HG02870 (cell line): Measurements from ENCODE around the gene C2CD2L.
"Not testable (repeated sequence)": the region's sequence is repeated elsewhere in the genome, so short reads cannot be mapped to it uniquely, and the experiment has no call there.

Source experiments
- ATAC-seq: cut with Tn5 transposase; IDR thresholded peaks from one replicate; pipeline ENCODE4 v1.9.1; 2021; ENCODE audit warnings: mild to moderate bottlenecking, moderate library complexity; ENCODE audit not compliant: unreplicated experiment

C2CD2L gene

DNA sequence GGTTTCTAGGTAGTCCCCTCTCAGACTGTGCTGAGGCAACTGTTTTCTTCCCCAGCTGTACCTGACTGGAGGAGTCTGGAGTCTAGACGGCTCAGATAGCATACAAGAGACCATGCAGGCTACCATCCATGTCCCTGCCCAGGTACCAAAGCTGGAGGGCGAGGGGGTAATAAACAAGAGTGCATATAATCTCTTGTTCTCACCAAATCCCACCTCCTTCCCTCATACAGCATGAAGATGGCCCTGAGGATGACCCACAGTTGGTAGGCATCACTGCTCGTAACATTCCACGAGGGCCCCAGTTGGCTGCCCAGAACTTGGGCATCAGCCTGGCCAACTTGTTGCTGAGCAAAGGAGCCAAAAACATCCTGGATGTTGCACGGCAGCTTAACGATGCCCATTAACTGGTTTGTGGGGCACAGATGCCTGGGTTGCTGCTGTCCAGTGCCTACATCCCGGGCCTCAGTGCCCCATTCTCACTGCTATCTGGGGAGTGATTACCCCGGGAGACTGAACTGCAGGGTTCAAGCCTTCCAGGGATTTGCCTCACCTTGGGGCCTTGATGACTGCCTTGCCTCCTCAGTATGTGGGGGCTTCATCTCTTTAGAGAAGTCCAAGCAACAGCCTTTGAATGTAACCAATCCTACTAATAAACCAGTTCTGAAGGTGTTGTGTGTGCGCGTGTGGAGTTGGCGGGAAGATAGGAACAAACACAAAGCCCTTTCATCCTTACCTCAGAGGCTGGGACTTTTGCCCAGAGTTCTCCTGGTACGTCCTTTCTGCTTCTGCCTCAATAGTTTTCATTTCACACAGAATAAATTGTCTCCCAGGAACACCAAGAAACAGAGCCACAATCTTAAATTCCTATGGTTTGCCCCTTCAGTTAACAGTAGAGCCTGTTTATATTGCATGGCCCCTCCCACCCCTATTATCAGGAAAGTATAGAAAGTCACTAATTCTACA lies 14.0 kb upstream of the C2CD2L start:
- no peak for ATAC-seq

DNA sequence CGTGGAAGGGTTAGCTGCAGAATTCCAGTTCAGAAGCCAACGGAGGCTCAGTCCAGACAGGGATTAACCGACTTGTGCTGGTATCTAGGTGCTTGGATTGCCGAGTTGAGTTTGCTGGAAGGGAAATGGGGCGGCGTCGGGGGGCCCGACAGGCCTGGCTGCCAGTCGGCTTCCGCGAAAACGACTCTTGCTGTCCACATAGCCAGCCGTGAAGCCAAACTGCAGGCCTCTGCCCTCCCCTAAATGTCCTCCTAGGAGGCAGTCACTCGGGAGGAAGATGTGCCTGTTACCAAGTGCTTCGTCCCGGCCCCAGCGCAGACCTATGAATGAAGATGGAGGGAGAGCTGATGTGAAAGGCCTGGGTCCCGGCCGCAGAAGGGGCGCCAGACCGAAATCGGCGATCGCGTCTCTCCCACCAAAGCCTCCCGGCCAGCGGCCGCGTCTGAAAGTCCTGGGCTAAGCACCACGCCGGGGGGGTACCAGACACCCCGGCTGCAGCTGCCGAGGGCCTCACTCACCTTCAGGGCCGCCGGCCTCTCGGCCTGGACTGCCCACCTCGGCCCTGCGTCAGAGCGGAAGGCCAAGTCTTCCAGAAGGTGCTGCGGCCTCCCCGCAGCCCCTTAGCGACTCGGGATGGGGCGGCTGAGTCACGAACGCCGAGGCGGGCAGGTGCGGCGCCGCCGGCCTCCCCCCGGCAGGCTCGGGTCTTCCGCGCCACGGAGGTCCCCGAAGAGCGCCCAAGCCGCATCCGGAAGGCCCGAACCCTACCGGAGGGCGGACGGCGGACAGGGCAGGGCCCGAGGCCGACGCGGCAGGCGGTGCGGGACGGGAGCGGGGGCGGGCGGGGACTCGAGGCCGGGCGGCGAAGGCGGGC lies 13.0 kb upstream of the C2CD2L start:
- ATAC-seq: peak; percentile 5

GRCh38 chr11:119094816-119095065 lies 12.4 kb upstream of the C2CD2L start:
- ATAC-seq: peak; percentile 33

GRCh38 chr11:119095066-119095880 lies 11.9 kb upstream of the C2CD2L start:
- ATAC-seq: peak; percentile 80

- ATAC-seq: no peak
These were observed 7.4 kb upstream of the C2CD2L start for GRCh38 chr11:119099711-119100110.

DNA sequence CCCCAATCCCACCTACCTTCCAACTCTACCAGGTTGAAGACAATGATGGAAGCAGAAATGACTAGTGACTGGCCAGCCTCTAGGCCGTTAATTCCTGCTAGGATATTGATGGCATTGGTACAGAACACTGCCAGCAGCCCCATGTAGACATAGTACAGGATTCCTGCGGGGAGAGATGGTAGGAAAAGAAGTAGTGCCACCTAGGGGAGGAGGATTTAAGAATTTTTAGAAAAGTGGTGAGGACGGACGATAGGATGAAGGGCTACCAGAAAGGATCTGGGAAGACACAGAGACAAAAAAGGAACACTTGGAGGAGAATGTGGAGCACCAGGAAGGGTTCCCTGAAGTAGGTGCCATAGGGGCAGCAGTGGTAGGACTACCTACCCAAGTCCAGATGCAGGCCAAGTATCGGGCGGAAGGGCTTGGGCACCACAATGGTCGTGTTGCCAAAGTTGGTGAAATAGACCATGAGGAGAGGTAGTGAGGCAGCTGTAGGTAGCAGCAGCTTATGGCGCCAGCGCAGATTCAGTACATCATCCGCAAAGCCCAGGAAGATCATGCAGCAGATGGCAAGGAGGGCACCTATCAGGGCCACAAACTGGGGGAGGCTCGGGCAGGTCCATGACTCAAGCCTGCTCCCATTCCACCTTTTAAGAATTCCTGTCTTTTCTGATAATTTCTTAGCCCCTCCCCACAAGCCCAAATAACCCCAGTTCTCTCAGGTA lies 6.7 kb upstream of the C2CD2L start:
- ATAC-seq: no peak

DNA sequence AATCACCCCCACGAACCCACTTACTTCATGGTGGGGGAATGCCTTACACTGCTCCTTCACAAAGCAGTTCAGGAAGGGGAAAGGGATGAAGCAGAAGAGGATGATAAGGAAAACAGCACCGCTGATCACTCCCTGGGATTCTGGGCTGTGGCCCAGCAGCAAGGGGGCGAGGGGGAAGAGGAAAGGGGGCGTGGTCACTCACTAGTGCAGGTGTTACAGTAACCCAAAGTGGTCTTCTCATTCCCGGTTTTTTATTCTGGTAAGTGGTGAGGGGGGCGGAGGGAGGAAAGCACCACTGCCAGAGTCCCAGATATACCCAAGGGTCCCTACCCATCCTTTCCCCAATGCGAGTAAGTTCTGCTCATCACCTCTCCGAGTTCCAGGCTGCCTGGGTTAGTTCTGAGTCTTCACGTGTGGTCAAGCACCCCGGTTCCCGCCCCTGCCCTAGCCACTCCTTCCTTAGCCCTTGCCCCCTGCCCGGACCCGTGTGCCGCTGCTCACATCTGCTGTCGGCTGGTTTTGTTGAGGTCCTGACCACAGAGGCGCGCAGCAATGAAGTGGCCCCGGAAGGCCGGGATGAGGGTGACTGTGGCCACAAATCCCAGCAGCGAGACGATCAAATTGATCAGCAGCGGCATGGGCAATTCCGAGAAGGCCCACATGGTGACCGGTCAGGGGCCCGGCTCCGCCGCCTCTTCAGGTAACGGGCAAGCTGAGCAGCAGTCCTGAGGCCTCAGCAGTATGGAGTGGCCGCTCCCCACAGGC lies 6.0 kb upstream of the C2CD2L start:
- peak; percentile 18 for ATAC-seq

DNA sequence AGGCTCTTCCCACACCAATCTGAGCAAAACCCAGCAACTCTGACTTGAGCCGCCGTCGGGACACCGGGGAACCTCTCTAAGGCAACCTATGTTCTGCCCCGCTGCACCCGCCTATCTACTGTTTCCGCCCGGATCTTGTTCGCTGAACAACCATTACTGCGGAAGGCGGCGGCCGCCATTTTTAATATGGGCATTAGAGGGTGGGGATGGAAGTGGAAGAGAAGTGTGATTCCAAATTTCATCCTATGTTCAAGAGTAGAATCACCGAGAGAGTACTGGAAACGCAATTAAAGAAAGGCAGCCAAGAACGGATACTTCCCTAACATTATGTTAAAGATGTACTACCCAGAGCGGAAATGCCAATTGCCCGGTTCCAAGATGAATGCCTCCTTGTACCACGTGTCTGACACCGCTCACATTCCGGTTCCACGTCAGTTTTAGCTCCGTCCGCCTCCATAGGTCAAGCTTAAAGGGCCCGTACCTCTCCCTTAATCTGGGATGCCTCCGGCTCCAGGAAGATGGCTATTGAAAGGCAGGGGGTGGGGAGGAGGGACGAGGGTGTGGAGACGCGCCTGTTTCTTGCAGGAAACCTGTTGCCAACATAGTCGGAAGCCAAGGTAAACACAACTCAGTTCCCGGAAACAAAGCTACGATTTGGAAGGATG lies 5.3 kb upstream of the C2CD2L start, which contains the start of gene DPAGT1:
Gene DPAGT1 (minus strand): TSS at position 95 of the 665 bp plus-strand sequence. CDS start 198 bp downstream, outside the sequence.
- ATAC-seq: peak; percentile 78

DNA sequence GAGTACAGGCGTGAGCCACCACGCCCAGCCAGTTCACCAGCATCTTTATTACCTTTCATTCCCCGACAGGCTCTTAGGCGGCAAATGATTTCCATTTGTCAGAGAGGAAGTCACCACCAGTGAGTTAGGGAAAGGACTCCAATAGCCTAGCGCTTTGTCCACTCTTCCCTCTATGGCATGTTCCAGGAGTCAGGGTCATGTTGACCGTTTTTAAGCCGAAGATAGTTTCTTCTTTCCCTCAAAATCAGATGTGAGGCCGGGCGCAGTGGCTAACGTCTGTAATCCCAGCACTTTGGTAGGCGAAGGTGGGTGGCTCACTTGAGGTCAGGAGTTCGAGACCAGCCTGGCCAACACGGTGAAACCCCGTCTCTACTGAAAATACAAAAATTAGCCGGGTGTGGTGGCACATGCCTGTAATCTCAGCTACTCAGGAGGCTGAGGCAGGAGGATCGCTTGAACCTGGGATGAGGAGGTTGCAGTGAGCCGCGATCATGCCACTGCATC lies 3.9 kb upstream of the C2CD2L start:
- ATAC-seq: not testable (repeated sequence)

DNA sequence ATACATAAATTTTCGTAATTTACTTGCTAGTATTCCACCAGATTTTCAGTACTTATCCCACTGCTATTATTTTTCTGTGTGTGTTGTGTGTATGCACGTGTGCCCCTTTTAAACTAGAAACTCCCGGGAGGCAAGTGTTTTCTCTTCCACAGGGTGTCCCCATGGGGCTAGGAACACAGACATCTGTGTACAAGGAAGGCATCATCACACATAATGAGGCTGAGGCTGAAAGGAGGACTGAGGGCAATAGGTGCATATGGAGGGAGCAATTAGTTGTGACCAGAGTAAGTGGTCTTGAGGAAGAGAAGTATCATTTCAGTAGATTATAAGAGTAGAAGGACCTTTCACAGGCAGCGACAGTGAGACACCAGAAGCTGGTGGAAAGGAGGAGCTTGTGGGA lies 3.4 kb upstream of the C2CD2L start:
- ATAC-seq: no peak

DNA sequence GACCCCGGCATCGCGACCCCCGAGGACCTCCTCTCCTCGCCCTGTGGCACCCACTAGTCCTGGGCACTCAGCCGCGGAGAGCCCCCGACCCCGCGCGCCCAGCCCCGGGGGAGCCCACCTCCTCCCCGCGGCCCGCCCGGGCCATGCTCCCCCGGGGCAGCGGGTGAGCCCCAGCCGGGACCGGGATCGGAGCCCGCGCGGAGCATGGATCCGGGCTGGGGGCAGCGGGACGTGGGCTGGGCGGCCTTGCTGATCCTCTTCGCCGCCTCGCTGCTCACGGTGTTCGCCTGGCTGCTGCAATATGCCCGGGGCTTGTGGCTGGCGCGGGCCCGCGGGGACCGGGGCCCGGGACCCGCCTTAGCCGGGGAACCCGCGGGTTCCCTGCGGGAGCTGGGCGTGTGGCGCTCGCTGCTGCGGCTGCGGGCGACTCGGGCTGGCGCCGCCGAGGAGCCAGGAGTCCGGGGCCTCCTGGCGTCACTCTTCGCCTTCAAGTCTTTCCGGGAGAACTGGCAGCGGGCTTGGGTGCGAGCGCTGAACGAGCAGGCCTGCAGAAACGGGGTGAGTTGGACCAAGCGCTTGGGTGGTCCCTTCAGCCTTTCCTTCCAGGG lies 498 bp downstream of the C2CD2L start:
- ATAC-seq: peak; percentile 9

DNA sequence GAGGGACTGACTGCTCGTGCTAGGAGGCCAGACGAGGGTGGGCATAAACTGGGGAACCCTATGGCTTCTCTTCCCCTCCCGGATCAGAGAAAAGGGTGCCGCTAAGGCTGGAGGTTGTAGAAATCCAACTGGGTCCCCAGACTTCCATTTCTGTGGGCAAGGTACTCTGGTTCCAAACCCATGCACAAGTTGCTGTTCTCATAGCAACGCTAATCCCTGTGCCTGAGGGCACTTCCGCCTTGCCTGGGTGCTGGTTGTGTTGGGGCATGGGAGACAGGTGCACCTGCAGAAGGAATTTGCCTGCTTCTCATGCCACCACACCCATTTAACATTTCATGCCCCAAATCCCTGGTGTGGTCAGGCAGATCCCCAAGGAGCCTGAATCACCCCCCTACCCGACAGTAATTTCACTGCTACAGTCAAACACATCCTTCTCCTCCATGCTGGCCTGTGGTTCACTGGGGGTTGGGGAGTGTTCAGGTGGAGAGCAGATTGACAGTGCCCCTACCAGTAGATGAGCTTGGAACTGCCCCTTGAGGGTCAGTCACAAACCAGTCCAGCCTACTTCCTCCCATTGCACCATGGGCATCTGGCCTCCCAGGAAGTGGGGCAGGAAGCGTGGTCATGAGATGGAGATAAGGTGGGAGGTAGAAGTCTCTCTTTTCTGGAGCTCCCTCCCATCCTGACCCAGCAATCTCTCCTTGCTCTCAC lies 1.2 kb downstream of the C2CD2L start:
- no peak for ATAC-seq

DNA sequence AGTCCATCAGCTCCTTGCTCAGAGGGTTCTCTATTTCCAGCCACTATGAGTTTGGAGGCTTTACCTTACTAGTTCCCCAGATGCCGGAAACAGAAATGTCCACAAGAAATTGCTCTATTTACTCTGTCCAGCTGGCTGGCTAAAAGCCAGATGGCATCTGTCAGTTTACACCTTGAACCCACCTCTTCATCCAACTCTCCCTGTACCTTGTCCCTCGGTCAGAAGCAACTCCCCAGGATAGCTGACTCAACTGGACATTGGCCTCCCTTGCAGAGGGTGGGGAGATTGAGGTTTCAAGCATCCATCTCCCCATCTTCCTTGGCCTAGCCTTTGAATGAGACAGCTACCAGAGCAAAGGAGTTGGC lies 1.7 kb downstream of the C2CD2L start:
- no peak for ATAC-seq

DNA sequence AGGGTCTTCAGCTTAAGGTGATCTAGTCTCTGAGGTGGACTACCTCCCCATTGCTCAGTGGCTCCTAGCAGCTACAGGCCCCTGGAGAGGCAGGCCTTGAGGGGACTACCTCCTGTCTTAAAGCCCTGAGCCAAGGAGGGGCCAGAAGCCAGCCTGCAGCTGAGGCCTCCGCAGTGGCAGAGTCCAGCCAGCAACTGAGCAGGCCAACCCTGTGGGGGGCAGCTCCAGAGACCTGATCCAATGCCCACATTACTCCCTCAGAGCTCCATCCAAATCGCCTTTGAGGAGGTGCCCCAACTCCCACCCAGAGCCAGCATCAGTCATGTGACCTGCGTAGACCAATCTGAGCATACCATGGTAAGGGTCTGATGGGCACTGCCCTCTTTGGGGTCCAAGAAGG lies 2.7 kb downstream of the C2CD2L start:
- no peak for ATAC-seq

GRCh38 chr11:119110439-119110838 lies 3.3 kb downstream of the C2CD2L start:
- no peak for ATAC-seq

- no peak for ATAC-seq
These were observed 4.3 kb downstream of the C2CD2L start for GRCh38 chr11:119111361-119111925.

DNA sequence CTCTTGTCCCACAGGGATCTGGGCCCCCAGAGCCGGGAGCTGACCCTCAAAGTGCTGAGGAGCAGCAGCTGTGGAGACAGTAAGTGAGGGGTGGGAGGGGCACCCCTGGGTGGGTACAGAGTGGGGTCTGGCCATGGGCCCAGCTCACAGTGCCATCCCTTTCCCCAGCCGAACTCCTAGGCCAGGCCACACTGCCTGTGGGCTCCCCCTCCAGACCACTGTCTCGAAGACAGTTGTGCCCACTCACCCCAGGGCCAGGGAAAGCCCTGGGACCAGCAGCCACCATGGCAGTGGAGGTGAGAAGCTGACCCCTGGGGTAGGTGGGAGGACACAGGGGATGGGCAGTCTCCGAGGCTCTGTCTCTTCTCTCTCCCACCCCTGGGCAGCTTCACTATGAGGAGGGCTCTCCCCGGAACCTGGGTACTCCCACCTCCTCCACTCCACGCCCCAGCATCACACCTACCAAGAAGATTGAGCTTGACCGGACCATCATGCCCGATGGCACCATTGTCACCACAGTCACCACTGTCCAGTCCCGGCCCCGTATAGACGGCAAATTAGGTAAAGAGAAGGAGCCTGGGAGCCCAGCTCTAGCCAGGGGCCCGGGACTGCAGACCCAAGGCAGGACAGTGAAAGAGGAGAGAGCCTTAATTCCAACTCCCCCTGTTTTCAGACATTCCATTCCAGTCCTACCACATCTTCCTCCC lies 5.3 kb downstream of the C2CD2L start:
- ATAC-seq: no peak
